Testis (tissue), 3 donors: ENCODE measurements around the gene PLA1A. TPM values are rescaled to one million over a fixed set of nuclear protein-coding genes. Genes with fewer than 3 reads are reported as not detected.

Experiments
- DNase-seq: peaks from one replicate; pipeline ENCODE4 v3.0.0-alpha.2; 2019
- H3K27ac ChIP-seq, 2 donors: fragments of 200-600 bp; sonication (generic); one replicate each; pipeline ENCODE4 v1.5.1; 2019
- H3K27me3 ChIP-seq: fragments of 200-600 bp; sonication (generic); one replicate; pipeline ENCODE4 v1.5.1; 2019
- H3K36me3 ChIP-seq: fragments of 200-600 bp; sonication (generic); one replicate; pipeline ENCODE4 v1.5.1; 2017; ENCODE audit warnings: low read depth; ENCODE audit errors: missing control alignments
- H3K4me1 ChIP-seq: fragments of 200-600 bp; sonication (generic); one replicate; pipeline ENCODE4 v1.5.1; 2019
- H3K4me3 ChIP-seq, 2 donors: fragments of 200-600 bp; sonication (generic); one replicate each; pipeline ENCODE4 v1.5.1; 2017 to 2019
- H3K9me3 ChIP-seq: fragments of 200-600 bp; sonication (generic); one replicate; pipeline ENCODE4 v1.5.1; 2017
- CTCF ChIP-seq, 3 experiments: fragments of 450-650 bp in 2 of 3; fragments of 200-600 bp in 1 of 3; sonication (generic) in 1 of 3; IDR thresholded peaks; one replicate each; pipeline ENCODE4 v1.5.1; 2016 to 2019; ENCODE audit warnings: antibody characterized with exemption in 3 of 3, mild to moderate bottlenecking in 2 of 3, moderate library complexity in 1 of 3
- POLR2A ChIP-seq: fragments of 450-650 bp; IDR thresholded peaks from one replicate; pipeline ENCODE4 v1.6.1; 2017; ENCODE audit warnings: antibody characterized with exemption, mild to moderate bottlenecking, moderate library complexity
- WGBS, 2 donors: methylation state at CpG; one replicate each; pipeline ENCODE4 v1.1.5; 2018; 5-methylcytosine and 5-hydroxymethylcytosine counted together
- intact Hi-C: fragments of 100-400 bp; cut with DNase I; formaldehyde crosslinking; loops from one replicate; pipeline ENCODE4 v1.15.1; 2023; ENCODE audit warnings: low total_unique reads
- polyA plus RNA-seq: library from polyadenylated mRNA; stranded (reverse); fragments of 350-450 nt; fragmentation: Illumina TruSeq; extraction: RNeasy Lipid Tissue Mini Kit (QIAGEN cat#74804); gene quantifications from one replicate; pipeline ENCODE4 v1.2.3, GENCODE V29; 2014; ENCODE audit warnings: low read depth, low replicate concordance; ENCODE audit not compliant: insufficient read depth
- total RNA-seq, 2 donors: library from RNA; depleted of rRNA; stranded (reverse); fragments of >200 nt; gene quantifications; one replicate each; pipeline ENCODE4 v1.2.3, GENCODE V29; 2016

PLA1A gene
- total and polyA plus RNA-seq, 3 donors from 2014 or later: 0.87 to 8.7 (median 2.7) TPM

- WGBS, 2 donors: 64 to 73% methylated on average over 4 of the region's 4 CpGs
- Histone ChIP-seq H3K9me3 (no peaks in the 10 kb centered on the region), H3K27me3 (no peaks in the 10 kb centered on the region), H3K27ac (no peak overlapping the region), H3K4me1 (peaks cover 28% of the 10 kb centered on the region), H3K4me3 (no peak overlapping the region), H3K36me3 (no peaks in the 10 kb centered on the region)
- TF ChIP-seq CTCF (IDR thresholded peaks at IDR 0.05) (no peak), POLR2A (no peak)
- intact Hi-C loops: no loop called here
- no peak for DNase-seq
Observed at GRCh38 chr3:119664370-119664769, 66.7 kb downstream of the PLA1A start.

GRCh38 chr3:119664850-119665379 is 67.2 kb downstream of the PLA1A start:
- Histone ChIP-seq H3K4me3 (no peak overlapping the region), H3K9me3 (no peaks in the 10 kb centered on the region), H3K27ac (no peak overlapping the region), H3K4me1 (peaks cover 26% of the 10 kb centered on the region), H3K27me3 (no peaks in the 10 kb centered on the region), H3K36me3 (no peaks in the 10 kb centered on the region)
- intact Hi-C loops: no loop called here
- 62 to 68% methylated on average over 4 of the region's 4 CpGs for WGBS, 2 donors
- TF ChIP-seq CTCF (IDR thresholded peaks at IDR 0.05) (no peak), POLR2A (no peak)
- DNase-seq: no peak

- no peak overlapping the region for H3K27ac ChIP-seq
- WGBS, 2 donors: 73 to 75% methylated on average over 6 of the region's 6 CpGs
Observed at GRCh38 chr3:119665954-119666559, 68.4 kb downstream of the PLA1A start.

GRCh38 chr3:119669906-119670570 is 72.4 kb downstream of the PLA1A start:
- intact Hi-C loops: no loop called here
- 89 to 90% methylated on average over 5 of the region's 5 CpGs for WGBS, 2 donors
- peak overlapping the region in 1 of 2 donors; percentile 10 for H3K27ac ChIP-seq
- H3K9me3 ChIP-seq: no peaks in the 10 kb centered on the region
- H3K36me3 ChIP-seq: no peaks in the 10 kb centered on the region
- TF ChIP-seq CTCF (IDR thresholded peaks at IDR 0.05): no peak
- TF ChIP-seq POLR2A: no peak
- H3K4me3 ChIP-seq: no peak overlapping the region
- H3K4me1 ChIP-seq: peaks cover 3% of the 10 kb centered on the region
- DNase-seq: no peak
- H3K27me3 ChIP-seq: no peaks in the 10 kb centered on the region

More at GRCh38 chr3:119665954-119666559, 68.4 kb downstream of the PLA1A start:
- no peaks in the 10 kb centered on the region for H3K36me3 ChIP-seq
- DNase-seq: no peak
- no peaks in the 10 kb centered on the region for H3K27me3 ChIP-seq
- H3K4me3 ChIP-seq: no peak overlapping the region
- H3K9me3 ChIP-seq: no peaks in the 10 kb centered on the region
- H3K4me1 ChIP-seq: peaks cover 18% of the 10 kb centered on the region
- intact Hi-C loops: no loop called here
- TF ChIP-seq CTCF (IDR thresholded peaks at IDR 0.05): no peak
- no peak for TF ChIP-seq POLR2A
